ENCODE results near the gene GPATCH8. TPM values are rescaled to one million over a fixed set of nuclear protein-coding genes. Genes with fewer than 3 reads are reported as not detected.
A peak's percentile ranks its signal among the peaks of the same experiment; 100 is the strongest.

The GPATCH8 gene
- total and polyA plus RNA-seq, 9 of the 15 experiments (the other 6 are each of a cell fraction or from before 2014, with no cell fraction given): 10.6 to 29.6 (median 13.2) TPM

- TF ChIP-seq, protein P1, sequence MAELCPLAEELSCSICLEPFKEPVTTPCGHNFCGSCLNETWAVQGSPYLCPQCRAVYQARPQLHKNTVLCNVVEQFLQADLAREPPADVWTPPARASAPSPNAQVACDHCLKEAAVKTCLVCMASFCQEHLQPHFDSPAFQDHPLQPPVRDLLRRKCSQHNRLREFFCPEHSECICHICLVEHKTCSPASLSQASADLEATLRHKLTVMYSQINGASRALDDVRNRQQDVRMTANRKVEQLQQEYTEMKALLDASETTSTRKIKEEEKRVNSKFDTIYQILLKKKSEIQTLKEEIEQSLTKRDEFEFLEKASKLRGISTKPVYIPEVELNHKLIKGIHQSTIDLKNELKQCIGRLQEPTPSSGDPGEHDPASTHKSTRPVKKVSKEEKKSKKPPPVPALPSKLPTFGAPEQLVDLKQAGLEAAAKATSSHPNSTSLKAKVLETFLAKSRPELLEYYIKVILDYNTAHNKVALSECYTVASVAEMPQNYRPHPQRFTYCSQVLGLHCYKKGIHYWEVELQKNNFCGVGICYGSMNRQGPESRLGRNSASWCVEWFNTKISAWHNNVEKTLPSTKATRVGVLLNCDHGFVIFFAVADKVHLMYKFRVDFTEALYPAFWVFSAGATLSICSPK (IDR thresholded peaks at IDR 0.05; ENCODE audit: borderline replicate concordance): no peak
- TF ChIP-seq XRCC3 (IDR thresholded peaks at IDR 0.05): no peak
- TF ChIP-seq, protein P2, sequence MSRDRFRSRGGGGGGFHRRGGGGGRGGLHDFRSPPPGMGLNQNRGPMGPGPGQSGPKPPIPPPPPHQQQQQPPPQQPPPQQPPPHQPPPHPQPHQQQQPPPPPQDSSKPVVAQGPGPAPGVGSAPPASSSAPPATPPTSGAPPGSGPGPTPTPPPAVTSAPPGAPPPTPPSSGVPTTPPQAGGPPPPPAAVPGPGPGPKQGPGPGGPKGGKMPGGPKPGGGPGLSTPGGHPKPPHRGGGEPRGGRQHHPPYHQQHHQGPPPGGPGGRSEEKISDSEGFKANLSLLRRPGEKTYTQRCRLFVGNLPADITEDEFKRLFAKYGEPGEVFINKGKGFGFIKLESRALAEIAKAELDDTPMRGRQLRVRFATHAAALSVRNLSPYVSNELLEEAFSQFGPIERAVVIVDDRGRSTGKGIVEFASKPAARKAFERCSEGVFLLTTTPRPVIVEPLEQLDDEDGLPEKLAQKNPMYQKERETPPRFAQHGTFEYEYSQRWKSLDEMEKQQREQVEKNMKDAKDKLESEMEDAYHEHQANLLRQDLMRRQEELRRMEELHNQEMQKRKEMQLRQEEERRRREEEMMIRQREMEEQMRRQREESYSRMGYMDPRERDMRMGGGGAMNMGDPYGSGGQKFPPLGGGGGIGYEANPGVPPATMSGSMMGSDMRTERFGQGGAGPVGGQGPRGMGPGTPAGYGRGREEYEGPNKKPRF (IDR thresholded peaks at IDR 0.05; ENCODE audit: low read depth, low read length): no peak
- no peak for TF ChIP-seq FIP1L1 (IDR thresholded peaks at IDR 0.05; ENCODE audit: low read depth, low read length, poor library complexity, severe bottlenecking)
Measured at GRCh38 chr17:44356241-44356640, 147.0 kb downstream of the GPATCH8 start (continued).

- Histone ChIP-seq H3K4me2 (ENCODE audit: insufficient read depth, low read length) (no peak overlapping the region), H3K36me3 (ENCODE audit: control insufficient read depth, insufficient read depth, low read length) (peaks cover 5% of the 10 kb centered on the region; the same call in 1 of the 3 replicates), H3K9me3 (replicated peaks; ENCODE audit: control insufficient read depth, insufficient read depth, low read depth, low read length) (no peaks in the 10 kb centered on the region), H3K27me3 (ENCODE audit: control insufficient read depth in 2 of 2, insufficient read depth in 2 of 2, low read length in 2 of 2) (no peaks in the 10 kb centered on the region), H3K79me2 (ENCODE audit: control insufficient read depth, insufficient read depth, low read length) (no peaks in the 10 kb centered on the region), H3K9ac (ENCODE audit: insufficient read depth in 1 of 2, low read depth in 2 of 2, low read length in 2 of 2) (peak overlapping the region in 1 of 2 experiments; percentile 17; a peak in 1 of 4 replicates), H3K9me1 (ENCODE audit: control insufficient read depth, insufficient read depth, low read length) (no peaks in the 10 kb centered on the region), H3K4me1 (replicated peaks in 1 of 2; ENCODE audit: control insufficient read depth in 2 of 2, insufficient read depth in 2 of 2, low read length in 2 of 2) (peaks cover 0 to 36% of the 10 kb centered on the region in 2 experiments; a peak in 2 of 5 replicates), H3K27ac (ENCODE audit: extremely low read depth, low read depth, low read length) (no peak overlapping the region), H2AFZ (ENCODE audit: low read depth, low read length) (no peak overlapping the region), H3K4me3 (no peak overlapping the region), H4K20me1 (replicated peaks; ENCODE audit: control insufficient read depth, insufficient read depth, low read length) (peaks cover 3% of the 10 kb centered on the region; the same call in 1 of the 2 replicates)
- no peak for DNase-seq (ENCODE audit: extremely low read depth in 1 of 4, low spot score in 3 of 4)
- CTCF ChIA-PET (ENCODE audit: low intra/inter-chr PET ratio): no interaction called here
- no peak for ATAC-seq
- 43% methylated on average over 13 of the region's 17 CpGs for WGBS (ENCODE audit: insufficient coverage, low coverage, missing lambda C conversion rate)
- POLR2A ChIA-PET: interaction anchor here (0.8 to 1.8 kb wide), 3 partner anchors 10 to 136 kb away, joined by 3 to 8 read pairs (median 4); partner anchors contain the start of genes GRN and UBTF
- BruUV-seq (replicated peaks): no TSS peak
- in situ Hi-C loops (cut with MboI) (no loop called here), intact Hi-C loops (cut with micrococcal nuclease) (no loop called here)
- no peak for FAIRE-seq
- TF ChIP-seq CBX3 (IDR thresholded peaks at IDR 0.05; ENCODE audit: borderline replicate concordance in 1 of 2, low read length in 2 of 2): no peak
Measured at GRCh38 chr17:44355642-44356099, 147.5 kb downstream of the GPATCH8 start.

Measured in K562 (cell line).